Glutamatergic neuron (in vitro differentiated cells): ENCODE measurements around the gene PLEKHA6. TPM values are rescaled to one million over a fixed set of nuclear protein-coding genes. Genes with fewer than 3 reads are reported as not detected.
A peak's percentile ranks its signal among the peaks of the same experiment; 100 is the strongest.

Experiments
- DNase-seq: peaks from one replicate; pipeline ENCODE4 v3.0.0; 2022
- H3K27ac Mint-ChIP-seq: one replicate; pipeline ENCODE4 v1.8.0; 2020; ENCODE audit warnings: mild to moderate bottlenecking, mixed read lengths, inconsistent platforms; ENCODE audit not compliant: unreplicated experiment
- H3K27me3 Mint-ChIP-seq: one replicate; pipeline ENCODE4 v1.8.0; 2020; ENCODE audit warnings: mild to moderate bottlenecking, moderate library complexity, mixed read lengths, inconsistent platforms; ENCODE audit not compliant: unreplicated experiment
- H3K36me3 Mint-ChIP-seq: one replicate; pipeline ENCODE4 v1.8.0; 2020; ENCODE audit warnings: mild to moderate bottlenecking, mixed read lengths, inconsistent platforms; ENCODE audit not compliant: unreplicated experiment
- H3K4me1 Mint-ChIP-seq: one replicate; pipeline ENCODE4 v1.8.0; 2020; ENCODE audit warnings: mild to moderate bottlenecking, low read depth, mixed read lengths, inconsistent platforms; ENCODE audit not compliant: unreplicated experiment
- H3K4me3 Mint-ChIP-seq: one replicate; pipeline ENCODE4 v1.8.0; 2020; ENCODE audit warnings: mild to moderate bottlenecking, mixed read lengths, inconsistent platforms; ENCODE audit not compliant: unreplicated experiment
- H3K9me3 Mint-ChIP-seq: one replicate; pipeline ENCODE4 v1.8.0; 2020; ENCODE audit warnings: mild to moderate bottlenecking, moderate library complexity, mixed read lengths, inconsistent platforms; ENCODE audit not compliant: unreplicated experiment
- total RNA-seq: library from RNA; stranded (reverse); fragmentation: NEBNext Ultra II Directional; extraction: Animal tissue kit (Norgen Biotek cat#: 25700); gene quantifications from one replicate; pipeline ENCODE4 v1.2.1, GENCODE V29; 2021; ENCODE audit not compliant: unreplicated experiment
- TF ChIP-seq, protein P1 (sequence below): fragments of 200-600 bp; sonication (generic); IDR thresholded peaks from one replicate; pipeline ENCODE4 v1.5.0; 2021; ENCODE audit not compliant: partially characterized antibody, unreplicated experiment

The PLEKHA6 gene
- total RNA-seq, 1 donor from 2014 or later = 72.7 TPM

DNA sequence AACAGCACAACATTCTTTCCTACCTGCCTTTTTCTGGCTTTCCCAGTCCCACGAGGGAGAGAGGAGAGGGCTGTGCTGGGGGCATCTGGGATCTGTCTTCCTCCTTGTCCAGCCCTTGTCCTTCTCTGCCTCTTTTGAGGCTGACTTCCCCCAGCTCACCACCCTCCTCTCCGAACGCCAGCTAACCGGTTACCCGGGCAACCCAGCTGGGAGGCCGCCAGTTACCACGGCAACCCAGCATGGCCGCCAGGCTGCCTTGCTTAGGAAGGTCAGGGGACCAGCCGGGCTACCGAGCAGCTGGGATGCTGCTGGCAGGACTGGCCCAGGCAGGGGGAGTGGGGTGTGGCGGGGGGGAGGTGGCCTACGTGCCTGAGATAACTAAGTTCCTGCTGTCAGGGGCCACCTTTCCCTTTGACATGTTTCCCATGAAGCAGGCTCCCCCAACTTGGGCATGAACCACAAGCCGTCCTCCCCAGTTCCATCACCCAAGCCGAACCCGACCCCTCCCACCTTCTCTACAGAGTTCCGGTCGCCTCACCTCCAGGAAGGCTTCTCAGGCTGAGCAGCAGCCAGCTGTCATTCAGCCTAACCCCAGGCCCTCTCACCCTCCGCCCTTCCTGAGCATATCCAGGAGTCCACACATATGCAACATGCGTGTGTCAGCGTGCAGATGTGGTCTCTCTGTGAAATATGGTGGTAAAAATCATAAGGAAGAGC, 8.7 kb downstream of the PLEKHA6 start:
- TF ChIP-seq, protein P1, sequence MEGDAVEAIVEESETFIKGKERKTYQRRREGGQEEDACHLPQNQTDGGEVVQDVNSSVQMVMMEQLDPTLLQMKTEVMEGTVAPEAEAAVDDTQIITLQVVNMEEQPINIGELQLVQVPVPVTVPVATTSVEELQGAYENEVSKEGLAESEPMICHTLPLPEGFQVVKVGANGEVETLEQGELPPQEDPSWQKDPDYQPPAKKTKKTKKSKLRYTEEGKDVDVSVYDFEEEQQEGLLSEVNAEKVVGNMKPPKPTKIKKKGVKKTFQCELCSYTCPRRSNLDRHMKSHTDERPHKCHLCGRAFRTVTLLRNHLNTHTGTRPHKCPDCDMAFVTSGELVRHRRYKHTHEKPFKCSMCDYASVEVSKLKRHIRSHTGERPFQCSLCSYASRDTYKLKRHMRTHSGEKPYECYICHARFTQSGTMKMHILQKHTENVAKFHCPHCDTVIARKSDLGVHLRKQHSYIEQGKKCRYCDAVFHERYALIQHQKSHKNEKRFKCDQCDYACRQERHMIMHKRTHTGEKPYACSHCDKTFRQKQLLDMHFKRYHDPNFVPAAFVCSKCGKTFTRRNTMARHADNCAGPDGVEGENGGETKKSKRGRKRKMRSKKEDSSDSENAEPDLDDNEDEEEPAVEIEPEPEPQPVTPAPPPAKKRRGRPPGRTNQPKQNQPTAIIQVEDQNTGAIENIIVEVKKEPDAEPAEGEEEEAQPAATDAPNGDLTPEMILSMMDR = no peak
- Mint-ChIP-seq H3K9me3 (peaks cover 3% of the 10 kb centered on the region), H3K4me1 (peaks cover 49% of the 10 kb centered on the region), H3K4me3 (peak overlapping the region; percentile 82), H3K36me3 (no peaks in the 10 kb centered on the region), H3K27ac (peak overlapping the region; percentile 96), H3K27me3 (peaks cover 6% of the 10 kb centered on the region)
- DNase-seq = peak; percentile 95

DNA sequence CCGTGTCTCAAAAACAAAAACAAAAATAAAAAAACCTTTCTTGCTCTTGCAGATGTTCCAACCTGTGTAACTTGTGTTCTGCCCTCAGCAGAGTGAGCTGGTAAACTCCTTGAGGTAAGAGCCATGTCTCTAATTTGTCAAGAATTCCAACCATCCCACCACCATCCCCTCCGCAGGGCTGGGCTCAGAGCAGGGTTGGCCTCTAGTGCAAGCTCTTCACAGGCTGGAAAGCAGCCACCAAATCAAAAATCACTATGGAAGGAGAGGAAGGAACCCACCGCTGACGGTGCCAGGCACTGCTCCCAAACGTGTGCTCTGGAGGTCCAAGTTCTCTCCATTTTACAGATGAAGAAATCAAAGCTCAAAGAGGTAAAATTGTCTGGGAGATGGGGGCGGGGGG, 9.4 kb downstream of the PLEKHA6 start:
- peaks cover 3% of the 10 kb centered on the region for H3K9me3 Mint-ChIP-seq
- H3K4me1 Mint-ChIP-seq = peaks cover 51% of the 10 kb centered on the region
- DNase-seq = no peak
- peak overlapping the region; percentile 95 for H3K27ac Mint-ChIP-seq
- H3K27me3 Mint-ChIP-seq = peaks cover 6% of the 10 kb centered on the region
- H3K36me3 Mint-ChIP-seq = no peaks in the 10 kb centered on the region
- peak overlapping the region; percentile 82 for H3K4me3 Mint-ChIP-seq
- TF ChIP-seq, protein P1 = no peak

DNA sequence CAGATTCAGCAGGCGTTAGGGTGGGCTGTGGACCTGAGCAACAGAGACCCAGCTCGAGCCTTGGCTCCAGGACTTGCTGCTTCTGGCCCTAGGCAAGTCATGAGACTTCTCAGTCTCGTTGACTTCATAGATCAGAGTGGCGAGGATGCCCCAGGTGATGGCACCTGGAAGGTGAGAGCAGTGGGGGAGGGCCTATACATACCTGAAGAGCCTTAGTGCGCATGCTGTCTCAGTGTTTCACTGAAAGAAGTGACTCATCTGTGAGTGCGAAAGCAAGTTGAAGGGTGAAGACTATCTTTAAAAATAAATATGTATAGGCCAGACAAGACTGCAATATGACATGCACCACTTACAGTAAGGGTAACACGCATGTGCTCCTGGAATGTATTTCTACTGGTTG, 10.1 kb downstream of the PLEKHA6 start:
- TF ChIP-seq, protein P1 = no peak
- Mint-ChIP-seq H3K4me1 (peaks cover 53% of the 10 kb centered on the region), H3K9me3 (peaks cover 3% of the 10 kb centered on the region), H3K4me3 (peak overlapping the region; percentile 77), H3K27ac (peak overlapping the region; percentile 95), H3K27me3 (peaks cover 6% of the 10 kb centered on the region), H3K36me3 (no peaks in the 10 kb centered on the region)
- DNase-seq = no peak

DNA sequence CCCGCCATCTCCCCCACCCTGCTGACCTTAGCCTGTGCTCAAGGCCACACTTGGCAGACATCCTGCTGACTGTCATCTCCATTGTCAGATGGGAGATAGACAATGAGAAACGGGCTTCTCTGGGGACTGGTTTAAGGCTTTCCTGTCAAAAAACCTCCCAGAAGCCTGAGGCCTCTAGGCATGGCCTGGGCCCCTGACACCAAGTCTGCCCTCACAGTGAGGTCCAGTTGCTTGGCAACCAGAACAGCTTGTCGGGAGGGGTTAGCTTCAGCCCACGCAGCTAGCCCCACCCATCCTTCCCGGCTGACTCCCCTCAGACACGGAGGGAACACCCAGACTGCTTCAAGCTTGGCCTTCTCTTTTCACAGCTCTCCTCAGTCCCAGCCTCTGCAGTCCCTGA, 11.0 kb downstream of the PLEKHA6 start:
- Mint-ChIP-seq H3K36me3 (no peaks in the 10 kb centered on the region), H3K4me3 (no peak overlapping the region), H3K27ac (peak overlapping the region; percentile 78), H3K27me3 (peaks cover 6% of the 10 kb centered on the region), H3K9me3 (peaks cover 3% of the 10 kb centered on the region), H3K4me1 (peaks cover 50% of the 10 kb centered on the region)
- TF ChIP-seq, protein P1 = no peak
- peak; percentile 72 for DNase-seq

DNA sequence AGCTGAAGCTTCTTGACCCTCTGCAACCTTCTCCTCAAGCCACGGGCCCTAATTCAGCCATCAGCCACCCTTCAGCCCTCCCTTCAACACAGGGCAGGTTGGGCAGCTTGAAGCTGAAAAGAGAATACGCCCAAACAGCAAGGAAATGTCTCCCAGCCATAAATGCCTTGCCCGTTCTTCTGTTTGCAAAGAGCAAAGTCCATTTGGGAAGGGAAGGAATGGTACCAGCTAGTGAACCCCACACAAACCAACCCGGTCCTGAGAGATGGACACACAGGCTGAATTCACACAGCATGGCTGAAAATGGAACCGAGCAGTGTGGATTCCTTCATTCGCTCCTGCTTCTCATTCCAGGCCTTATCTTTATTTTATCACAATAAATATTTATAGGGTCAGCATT, 11.5 kb downstream of the PLEKHA6 start:
- peaks cover 3% of the 10 kb centered on the region for H3K9me3 Mint-ChIP-seq
- TF ChIP-seq, protein P1 = no peak
- peaks cover 53% of the 10 kb centered on the region for H3K4me1 Mint-ChIP-seq
- H3K4me3 Mint-ChIP-seq = peak overlapping the region; percentile 67
- H3K27me3 Mint-ChIP-seq = peaks cover 6% of the 10 kb centered on the region
- H3K36me3 Mint-ChIP-seq = no peaks in the 10 kb centered on the region
- DNase-seq = no peak
- H3K27ac Mint-ChIP-seq = peak overlapping the region; percentile 78
